ENCODE results near the gene MCTP2. TPM values are rescaled to one million over a fixed set of nuclear protein-coding genes. Genes with fewer than 3 reads are reported as not detected.
"Not testable (repeated sequence)": the region's sequence is repeated elsewhere in the genome, so short reads cannot be mapped to it uniquely, and the experiment has no call there.

Gene MCTP2
- total RNA-seq, 1 donor from 2014 or later = 14.2 TPM

GRCh38 chr15:94456226-94456625 lies 224.9 kb downstream of the MCTP2 start:
- no peak for DNase-seq

- DNase-seq = no peak
Measured at GRCh38 chr15:94457661-94458060, 226.3 kb downstream of the MCTP2 start.

GRCh38 chr15:94460624-94461023 lies 229.3 kb downstream of the MCTP2 start:
- DNase-seq = no peak

GRCh38 chr15:94467034-94467433 lies 235.7 kb downstream of the MCTP2 start:
- DNase-seq = no peak

GRCh38 chr15:94470492-94470891 lies 239.1 kb downstream of the MCTP2 start:
- DNase-seq = no peak

- DNase-seq = no peak
Measured at GRCh38 chr15:94476686-94477085, 245.3 kb downstream of the MCTP2 start.

- DNase-seq = no peak
Measured at GRCh38 chr15:94477913-94478553, 246.7 kb downstream of the MCTP2 start.

GRCh38 chr15:94478763-94479162 lies 247.4 kb downstream of the MCTP2 start:
- DNase-seq = no peak

GRCh38 chr15:94480289-94480834 lies 249.0 kb downstream of the MCTP2 start:
- DNase-seq = no peak

GRCh38 chr15:94485148-94485719 lies 253.9 kb downstream of the MCTP2 start:
- DNase-seq = no peak

GRCh38 chr15:94487635-94488034 lies 256.3 kb downstream of the MCTP2 start:
- DNase-seq = no peak

DNA sequence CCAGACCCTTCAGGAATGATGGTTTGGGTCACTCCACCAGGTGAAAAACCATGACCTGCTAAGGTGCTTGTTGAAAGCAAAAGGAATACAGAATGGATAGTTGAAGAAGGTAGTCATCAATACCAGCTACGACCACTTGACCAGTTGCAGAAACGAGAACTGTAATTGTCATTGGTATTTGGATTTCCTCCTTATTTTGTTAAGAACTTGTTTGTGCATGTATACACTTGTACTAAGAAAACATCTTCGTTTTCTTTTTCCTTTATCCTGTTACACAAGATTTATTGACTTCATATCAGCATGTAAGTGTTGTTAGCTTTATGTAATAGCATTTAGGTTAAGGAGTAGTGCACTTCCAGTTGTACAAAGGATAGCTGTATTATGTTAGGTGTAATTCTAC lies 261.8 kb downstream of the MCTP2 start:
- no peak for DNase-seq

DNA sequence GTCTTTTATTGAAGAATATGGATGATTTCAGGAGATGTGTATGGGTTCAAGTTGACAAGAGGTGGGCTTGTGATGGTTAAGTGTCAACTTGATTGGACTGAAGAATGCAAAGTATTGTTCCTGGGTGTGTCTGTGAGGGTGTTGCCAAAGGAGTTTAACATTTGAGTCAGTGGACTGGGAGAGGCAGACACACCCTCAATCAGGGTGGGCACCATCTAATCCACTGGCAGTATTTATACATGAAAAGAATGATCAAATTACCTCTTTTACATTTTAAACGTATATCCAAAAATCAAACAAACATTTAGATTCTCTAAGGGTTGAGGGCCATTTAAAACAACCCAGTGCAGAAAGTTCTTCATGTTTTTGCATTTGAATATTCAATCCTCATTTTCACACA lies 262.2 kb downstream of the MCTP2 start:
- DNase-seq = not testable (repeated sequence)

GRCh38 chr15:94494732-94495131 lies 263.4 kb downstream of the MCTP2 start:
- no peak for DNase-seq

DNA sequence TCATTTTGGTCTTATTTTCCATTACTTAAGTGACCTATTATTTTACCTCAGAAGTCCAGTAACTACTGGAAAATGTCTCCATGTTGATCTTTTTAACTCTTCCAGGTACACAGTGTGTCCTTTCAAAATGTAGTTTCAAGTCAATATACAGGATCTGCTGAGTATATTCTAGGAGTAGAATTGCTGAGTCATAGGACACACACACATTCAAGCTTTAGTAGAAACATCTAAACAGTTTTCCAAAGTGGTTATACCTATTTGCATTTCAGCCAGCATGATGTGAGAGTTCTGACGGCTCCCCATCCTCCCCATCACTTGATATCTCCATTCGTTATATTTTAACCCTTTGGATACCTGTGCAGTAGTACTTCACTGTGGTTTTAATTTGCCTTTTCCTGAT lies 271.9 kb downstream of the MCTP2 start:
- DNase-seq = no peak

DNA sequence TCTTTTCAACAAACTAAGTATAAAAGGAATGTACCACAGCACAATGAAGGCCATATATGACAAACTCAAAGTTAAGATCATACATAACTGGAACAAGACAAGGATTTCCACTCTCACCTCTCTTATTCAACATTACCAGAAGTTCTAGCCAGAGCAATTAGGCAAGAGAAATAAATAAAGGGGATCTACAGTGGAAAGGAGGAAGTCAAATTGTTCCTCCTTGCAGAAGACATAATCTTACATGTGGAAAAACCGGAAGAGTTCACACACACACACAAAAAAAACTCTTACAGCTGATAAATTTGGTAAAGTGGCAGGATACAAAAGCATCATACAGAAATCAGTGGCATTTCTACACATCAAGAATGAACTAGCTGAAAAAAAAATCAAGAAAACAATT lies 277.9 kb downstream of the MCTP2 start:
- no peak for DNase-seq

- DNase-seq = no peak
Measured at GRCh38 chr15:94522125-94522524, 290.8 kb downstream of the MCTP2 start.

GRCh38 chr15:94523873-94524272 lies 292.5 kb downstream of the MCTP2 start:
- no peak for DNase-seq

DNA sequence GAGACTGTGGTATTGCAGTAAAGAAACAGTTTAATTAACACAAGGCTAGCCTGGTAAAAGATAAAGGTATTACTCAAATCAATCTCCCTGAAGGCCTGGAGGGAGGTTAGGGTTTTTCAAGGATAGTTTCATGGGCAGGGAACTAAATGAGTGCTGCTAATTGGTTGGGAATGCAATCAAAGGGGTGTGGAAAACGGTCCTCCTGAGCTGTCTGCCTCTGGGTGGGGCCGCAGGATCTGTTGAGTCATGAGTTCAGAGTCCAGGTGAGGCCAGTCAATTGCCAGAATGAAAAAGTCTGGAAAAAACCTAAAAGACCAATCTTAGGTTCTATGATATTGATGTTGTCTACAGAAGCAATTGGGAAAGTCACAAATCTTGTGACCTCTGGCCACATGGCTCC lies 293.2 kb downstream of the MCTP2 start:
- DNase-seq = no peak

GRCh38 chr15:94526071-94526689 lies 294.8 kb downstream of the MCTP2 start:
- DNase-seq = no peak

- no peak for DNase-seq
Measured at GRCh38 chr15:94532226-94532625, 300.9 kb downstream of the MCTP2 start.
